HS-5 (cell line): ENCODE data around the gene TSEN34.
"Not testable (repeated sequence)": the region's sequence is repeated elsewhere in the genome, so short reads cannot be mapped to it uniquely, and the experiment has no call there.

Source experiments
- DNase-seq: peaks from one replicate; pipeline ENCODE4 v3.0.0-alpha.2; 2012; ENCODE audit warnings: low read depth

The TSEN34 gene

GRCh38 chr19:54209058-54209810 is 18.1 kb downstream of the TSEN34 start:
- DNase-seq = no peak

- DNase-seq = peak; percentile 82
Measured at GRCh38 chr19:54209811-54210494, 18.8 kb downstream of the TSEN34 start.

- DNase-seq = no peak
Measured at GRCh38 chr19:54211235-54211634, 20.1 kb downstream of the TSEN34 start.

GRCh38 chr19:54214217-54214616 is 23.1 kb downstream of the TSEN34 start:
- not testable (repeated sequence) for DNase-seq

GRCh38 chr19:54214734-54215133 is 23.6 kb downstream of the TSEN34 start:
- not testable (repeated sequence) for DNase-seq

- no peak for DNase-seq
Measured at GRCh38 chr19:54216869-54217268, 25.8 kb downstream of the TSEN34 start.

GRCh38 chr19:54217517-54218247 is 26.6 kb downstream of the TSEN34 start:
- not testable (repeated sequence) for DNase-seq

GRCh38 chr19:54218259-54218658 is 27.2 kb downstream of the TSEN34 start:
- no peak for DNase-seq

- DNase-seq = no peak
Measured at GRCh38 chr19:54218960-54219661, 28.0 kb downstream of the TSEN34 start.

GRCh38 chr19:54219702-54220101 is 28.6 kb downstream of the TSEN34 start:
- DNase-seq = not testable (repeated sequence)

- DNase-seq = not testable (repeated sequence)
Measured at GRCh38 chr19:54221947-54222346, 30.8 kb downstream of the TSEN34 start.

- not testable (repeated sequence) for DNase-seq
Measured at GRCh38 chr19:54222474-54223276, 31.6 kb downstream of the TSEN34 start, which contains the start of gene LILRB3. Gene LILRB3 (minus strand): TSS chr19:54223007. CDS start chr19:54222976, 31 bp downstream.

- not testable (repeated sequence) for DNase-seq
Measured at GRCh38 chr19:54223277-54223936, 32.3 kb downstream of the TSEN34 start.

- DNase-seq = not testable (repeated sequence)
Measured at GRCh38 chr19:54223937-54224281, 32.8 kb downstream of the TSEN34 start.

- DNase-seq = not testable (repeated sequence)
Measured at GRCh38 chr19:54224619-54225018, 33.5 kb downstream of the TSEN34 start.

GRCh38 chr19:54229146-54229545 is 38.0 kb downstream of the TSEN34 start:
- DNase-seq = no peak

GRCh38 chr19:54230031-54230430 is 38.9 kb downstream of the TSEN34 start:
- DNase-seq = no peak

GRCh38 chr19:54231077-54231931 is 40.2 kb downstream of the TSEN34 start:
- no peak for DNase-seq

GRCh38 chr19:54233941-54234340 is 42.8 kb downstream of the TSEN34 start:
- DNase-seq = no peak
